Stomach (tissue), 4 donors: Measurements from ENCODE around the gene LTB4R.

Source experiments
- CTCF ChIP-seq, 7 experiments: fragments of 450-650 bp in 4 of 7; fragments of 200-600 bp in 3 of 7; sonication (generic) in 3 of 7; IDR thresholded peaks; one replicate each; pipeline ENCODE4 v1.5.1; 2016 to 2019; ENCODE audit warnings: antibody characterized with exemption in 7 of 7, control low read depth in 2 of 7, mild to moderate bottlenecking in 1 of 7
- EP300 ChIP-seq: sonication (generic); formaldehyde crosslinking; IDR thresholded peaks from one replicate; pipeline ENCODE4 v1.6.1; 2017; ENCODE audit warnings: antibody characterized with exemption
- POLR2AphosphoS5 ChIP-seq, 3 donors: sonication (generic); formaldehyde crosslinking; IDR thresholded peaks; one replicate each; pipeline ENCODE4 v1.6.1; 2016; ENCODE audit warnings: antibody characterized with exemption in 3 of 3

DNA sequence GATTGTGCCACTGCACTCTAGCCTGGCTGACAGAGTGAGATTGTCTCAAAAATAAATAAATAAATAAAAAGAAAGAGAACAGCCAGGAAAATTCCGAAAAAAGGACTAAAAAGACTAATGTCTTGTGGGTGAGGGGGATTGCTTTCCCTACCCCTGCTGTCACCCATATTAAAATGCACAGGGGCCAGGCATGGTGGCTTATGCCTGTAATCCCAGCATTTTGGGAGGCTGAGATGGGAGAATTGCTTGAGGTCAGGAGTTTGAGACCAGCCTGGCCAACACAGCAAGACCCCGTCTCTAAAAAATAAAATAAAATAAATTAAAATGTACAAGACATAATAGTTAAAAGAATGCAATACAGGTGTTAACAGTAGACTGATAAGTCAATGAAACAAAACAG is 17.8 kb upstream of the LTB4R start:
- TF ChIP-seq CTCF (IDR thresholded peaks at IDR 0.05) = no peak
- no peak for TF ChIP-seq EP300
- no peak for TF ChIP-seq POLR2AphosphoS5 (IDR thresholded peaks at IDR 0.05)
